HG02938 (cell line): ENCODE measurements around the gene CEP97.
A peak's percentile ranks its signal among the peaks of the same experiment; 100 is the strongest.
"Not testable (repeated sequence)": the region's sequence is repeated elsewhere in the genome, so short reads cannot be mapped to it uniquely, and the experiment has no call there.

Experiments used
- ATAC-seq: cut with Tn5 transposase; IDR thresholded peaks from one replicate; pipeline ENCODE4 v1.9.1; 2021; ENCODE audit warnings: mild to moderate bottlenecking, moderate library complexity; ENCODE audit not compliant: unreplicated experiment

CEP97 gene

GRCh38 chr3:101702726-101703125 lies 21.7 kb upstream of the CEP97 start:
- ATAC-seq, result no peak

- no peak for ATAC-seq
These were observed 21.2 kb upstream of the CEP97 start for GRCh38 chr3:101703169-101703568.

GRCh38 chr3:101704639-101705038 lies 19.8 kb upstream of the CEP97 start:
- ATAC-seq, result not testable (repeated sequence)

- ATAC-seq, result no peak
These were observed 15.3 kb upstream of the CEP97 start for GRCh38 chr3:101709126-101709525.

- no peak for ATAC-seq
These were observed 6.0 kb upstream of the CEP97 start for GRCh38 chr3:101718455-101718854.

GRCh38 chr3:101719604-101720185 lies 4.7 kb upstream of the CEP97 start:
- ATAC-seq, result no peak

GRCh38 chr3:101720851-101721840 lies 3.3 kb upstream of the CEP97 start:
- no peak for ATAC-seq

- ATAC-seq, result peak; percentile 57
These were observed 1.8 kb upstream of the CEP97 start for GRCh38 chr3:101722394-101723173.

GRCh38 chr3:101725194-101725889 lies 928 bp downstream of the CEP97 start:
- ATAC-seq, result peak; percentile 26

- ATAC-seq, result no peak
These were observed 1.5 kb downstream of the CEP97 start for GRCh38 chr3:101725890-101726275.

GRCh38 chr3:101729586-101729985 lies 5.2 kb downstream of the CEP97 start:
- no peak for ATAC-seq

- ATAC-seq, result no peak
These were observed 6.4 kb downstream of the CEP97 start for GRCh38 chr3:101730839-101731238.

GRCh38 chr3:101732240-101732641 lies 7.8 kb downstream of the CEP97 start:
- ATAC-seq, result no peak

- ATAC-seq, result no peak
These were observed 11.4 kb downstream of the CEP97 start for GRCh38 chr3:101735833-101736232.

- ATAC-seq, result not testable (repeated sequence)
These were observed 17.5 kb downstream of the CEP97 start for GRCh38 chr3:101741914-101742313.

- no peak for ATAC-seq
These were observed 20.4 kb downstream of the CEP97 start for GRCh38 chr3:101744811-101745210.

- not testable (repeated sequence) for ATAC-seq
These were observed 21.5 kb downstream of the CEP97 start for GRCh38 chr3:101745934-101746333.

- ATAC-seq, result not testable (repeated sequence)
These were observed 29.1 kb downstream of the CEP97 start for GRCh38 chr3:101753386-101754113.

GRCh38 chr3:101758224-101758623 lies 33.8 kb downstream of the CEP97 start:
- ATAC-seq, result no peak

GRCh38 chr3:101762041-101762646 lies 37.7 kb downstream of the CEP97 start:
- ATAC-seq, result no peak
